H9 (cell line): ENCODE data around the gene DBH. TPM values are rescaled to one million over a fixed set of nuclear protein-coding genes. Genes with fewer than 3 reads are reported as not detected.

Source experiments
- DNase-seq: peaks from one replicate; pipeline ENCODE4 v3.0.0-alpha.2; 2017
- H2AFZ ChIP-seq: one replicate; pipeline ENCODE4 v1.6.1; 2013; ENCODE audit warnings: mild to moderate bottlenecking, low read length, control low read depth, moderate library complexity
- H2AK5ac ChIP-seq: 2 replicates; pipeline ENCODE4 v1.6.1; 2013; ENCODE audit warnings: low read length, control low read depth, mixed read lengths; ENCODE audit not compliant: insufficient read length
- H2BK120ac ChIP-seq: one replicate; pipeline ENCODE4 v1.6.1; 2013; ENCODE audit warnings: low read depth, mild to moderate bottlenecking, low read length, control low read depth, inconsistent platforms; ENCODE audit not compliant: poor library complexity, severe bottlenecking
- H2BK12ac ChIP-seq: 2 replicates; pipeline ENCODE4 v1.6.1; 2013; ENCODE audit warnings: low read length, control low read depth, mixed read lengths, low read depth; ENCODE audit not compliant: insufficient read length
- H2BK15ac ChIP-seq: 2 replicates; pipeline ENCODE4 v1.6.1; 2013; ENCODE audit warnings: low read depth, low read length, control low read depth
- H2BK20ac ChIP-seq: one replicate; pipeline ENCODE4 v1.6.1; 2013; ENCODE audit warnings: low read depth, mild to moderate bottlenecking, low read length, control low read depth, inconsistent platforms; ENCODE audit not compliant: poor library complexity, severe bottlenecking
- H2BK5ac ChIP-seq: 2 replicates; pipeline ENCODE4 v1.6.1; 2013; ENCODE audit warnings: low read length, control low read depth, mixed read lengths; ENCODE audit not compliant: insufficient read length
- H3K14ac ChIP-seq: 2 replicates; pipeline ENCODE4 v1.6.1; 2013; ENCODE audit warnings: low read length, control low read depth; ENCODE audit not compliant: insufficient read depth
- H3K18ac ChIP-seq: 2 replicates; pipeline ENCODE4 v1.6.1; 2013; ENCODE audit warnings: low read depth, mild to moderate bottlenecking, mixed read lengths, low read length, control low read depth; ENCODE audit not compliant: insufficient read length
- H3K23ac ChIP-seq: 2 replicates; pipeline ENCODE4 v1.6.1; 2013; ENCODE audit warnings: low read length, control low read depth, mixed read lengths, low read depth; ENCODE audit not compliant: insufficient read length
- H3K23me2 ChIP-seq: 2 replicates; pipeline ENCODE4 v1.6.1; 2013; ENCODE audit warnings: low read depth, mild to moderate bottlenecking, mixed read lengths, low read length, control low read depth; ENCODE audit not compliant: insufficient read length, poor library complexity, severe bottlenecking
- H3K27ac ChIP-seq: 2 replicates; pipeline ENCODE4 v1.5.1; 2013; ENCODE audit warnings: low read length, control low read depth, mixed read lengths, low read depth; ENCODE audit not compliant: insufficient read length
- H3K27me3 ChIP-seq: 2 replicates; pipeline ENCODE4 v1.6.1; 2013; ENCODE audit warnings: low read length, control low read depth, inconsistent platforms; ENCODE audit not compliant: insufficient read depth
- H3K4ac ChIP-seq: 2 replicates; pipeline ENCODE4 v1.6.1; 2013; ENCODE audit warnings: low read depth, mild to moderate bottlenecking, control low read depth, inconsistent platforms, low read length, moderate library complexity
- H3K4me1 ChIP-seq: 2 replicates; pipeline ENCODE4 v1.6.1; 2013; ENCODE audit warnings: low read length, control low read depth, inconsistent platforms; ENCODE audit not compliant: insufficient read depth
- H3K4me2 ChIP-seq: 2 replicates; pipeline ENCODE4 v1.6.1; 2013; ENCODE audit warnings: low read length, control low read depth, mixed read lengths; ENCODE audit not compliant: insufficient read length, insufficient read depth
- H3K56ac ChIP-seq: 2 replicates; pipeline ENCODE4 v1.6.1; 2013; ENCODE audit warnings: low read depth, mild to moderate bottlenecking, mixed read lengths, low read length, control low read depth; ENCODE audit not compliant: insufficient read length
- H3K79me1 ChIP-seq: 2 replicates; pipeline ENCODE4 v1.6.1; 2013; ENCODE audit warnings: low read depth, mild to moderate bottlenecking, moderate library complexity, low read length, control low read depth, inconsistent platforms; ENCODE audit not compliant: insufficient read depth, poor library complexity, severe bottlenecking
- H3K79me2 ChIP-seq: 2 replicates; pipeline ENCODE4 v1.6.1; 2013; ENCODE audit warnings: low read length, control low read depth, inconsistent platforms; ENCODE audit not compliant: insufficient read depth
- H3K9ac ChIP-seq: 2 replicates; pipeline ENCODE4 v1.6.1; 2013; ENCODE audit warnings: low read length, control low read depth, mixed read lengths; ENCODE audit not compliant: insufficient read length; ENCODE audit errors: extremely low read depth
- H3K9me3 ChIP-seq: one replicate; pipeline ENCODE4 v1.6.1; 2013; ENCODE audit warnings: low read depth, low read length, inconsistent platforms; ENCODE audit not compliant: control insufficient read depth
- H3T11ph ChIP-seq: one replicate; pipeline ENCODE4 v1.6.1; 2013; ENCODE audit warnings: mild to moderate bottlenecking, low read length, control low read depth, inconsistent platforms
- H4K20me1 ChIP-seq: one replicate; pipeline ENCODE4 v1.6.1; 2013; ENCODE audit not compliant: control insufficient read depth, insufficient read length, insufficient read depth
- H4K5ac ChIP-seq: 2 replicates; pipeline ENCODE4 v1.6.1; 2013; ENCODE audit warnings: low read depth, mild to moderate bottlenecking, mixed read lengths, low read length, control low read depth; ENCODE audit not compliant: insufficient read length
- H4K8ac ChIP-seq: replicated peaks from 2 replicates; pipeline ENCODE4 v1.6.1; 2013; ENCODE audit warnings: low read length, control low read depth, mixed read lengths, low read depth; ENCODE audit not compliant: insufficient read length
- H4K91ac ChIP-seq: 2 replicates; pipeline ENCODE4 v1.6.1; 2013; ENCODE audit warnings: low read depth, mild to moderate bottlenecking, moderate library complexity, mixed read lengths, low read length, control low read depth; ENCODE audit not compliant: insufficient read length
- H3K27ac Mint-ChIP-seq, 3 experiments: 2 replicates in 2 of 3; 3 replicates in 1 of 3; pipeline ENCODE4 v1.8.0; 2020 to 2021; ENCODE audit warnings: mixed read lengths in 3 of 3, mild to moderate bottlenecking in 1 of 3, moderate library complexity in 1 of 3
- H3K27me3 Mint-ChIP-seq: 2 replicates; pipeline ENCODE4 v1.8.0; 2021; ENCODE audit warnings: low read depth, mild to moderate bottlenecking, moderate library complexity, mixed read lengths
- H3K36me3 Mint-ChIP-seq, 3 experiments: 2 replicates in 2 of 3; 3 replicates in 1 of 3; pipeline ENCODE4 v1.8.0; 2020 to 2021; ENCODE audit warnings: low read depth in 3 of 3, mixed read lengths in 3 of 3; ENCODE audit not compliant: insufficient read depth in 1 of 3
- H3K4me1 Mint-ChIP-seq, 2 experiments: 2 replicates each; pipeline ENCODE4 v1.8.0; 2020; ENCODE audit warnings: mixed read lengths in 2 of 2
- H3K4me3 Mint-ChIP-seq, 2 experiments: 2 replicates in 1 of 2; 3 replicates in 1 of 2; pipeline ENCODE4 v1.8.0; 2020 to 2021; ENCODE audit warnings: mild to moderate bottlenecking in 2 of 2, mixed read lengths in 2 of 2, moderate library complexity in 1 of 2
- H3K9me3 Mint-ChIP-seq, 2 experiments: 2 replicates in 1 of 2; 3 replicates in 1 of 2; pipeline ENCODE4 v1.8.0; 2020; ENCODE audit warnings: mild to moderate bottlenecking in 2 of 2, mixed read lengths in 2 of 2, moderate library complexity in 1 of 2
- WGBS: extraction: QIAGEN DNeasy Blood & Tissue Kit; methylation state at CpG from one replicate; pipeline ENCODE4 v1.1.7; 2013; ENCODE audit warnings: missing lambda C conversion rate, low lambda C conversion rate, mixed read lengths; ENCODE audit not compliant: insufficient read length; ENCODE audit errors: extremely low coverage; 5-methylcytosine and 5-hydroxymethylcytosine counted together
- total RNA-seq: library from RNA; stranded (reverse); gene quantifications from 2 replicates; pipeline ENCODE4 v1.2.1, GENCODE V29; 2021
- TF ChIP-seq, protein P1 (sequence below): fragments of 200-600 bp; sonication (generic); conservative IDR thresholded peaks from 3 replicates; pipeline ENCODE4 v1.8.0; 2021; ENCODE audit warnings: antibody characterized with exemption, mild to moderate bottlenecking

DBH gene
- total RNA-seq, 1 experiment from 2014 or later: not detected

DNA sequence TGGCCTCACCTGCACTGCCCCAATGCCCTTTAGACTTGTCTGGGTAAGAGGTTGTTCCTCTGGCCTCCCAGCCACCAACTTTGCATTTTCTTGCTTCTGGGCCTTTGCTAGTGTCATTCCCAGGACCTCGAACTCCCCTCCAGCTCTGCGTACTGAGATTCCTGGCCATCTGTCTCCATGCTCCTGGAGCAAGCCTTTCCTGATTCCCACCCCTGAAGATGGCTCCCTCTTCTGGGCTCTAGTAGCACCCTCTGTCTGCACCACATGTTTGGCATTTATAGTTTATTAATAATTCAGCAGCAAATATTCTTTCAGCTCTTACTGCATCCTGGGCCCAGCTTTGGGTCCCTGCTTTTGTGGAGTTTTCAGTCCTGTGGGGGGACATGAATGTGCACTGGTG lies 41.9 kb upstream of the DBH start:
- Histone ChIP-seq H2BK120ac (no peak overlapping the region), H3K27me3 (no peaks in the 10 kb centered on the region), H4K5ac (no peak overlapping the region), H3K23ac (no peak overlapping the region), H2BK20ac (no peak overlapping the region), H3K56ac (no peak overlapping the region), H2AFZ (no peak overlapping the region), H3K4me2 (no peak overlapping the region), H4K8ac (no peak overlapping the region), H2BK15ac (no peak overlapping the region), H3K9ac (no peak overlapping the region), H2BK5ac (no peak overlapping the region), H4K91ac (no peak overlapping the region), H3K4ac (no peak overlapping the region), H3K79me2 (no peaks in the 10 kb centered on the region), H3K27ac (no peak overlapping the region), H3K14ac (no peak overlapping the region), H3K23me2 (no peaks in the 10 kb centered on the region), H2BK12ac (no peak overlapping the region), H3K79me1 (no peaks in the 10 kb centered on the region), H3K4me1 (no peaks in the 10 kb centered on the region), H3T11ph (no peak overlapping the region), H4K20me1 (no peaks in the 10 kb centered on the region), H3K9me3 (peaks cover 4% of the 10 kb centered on the region), H3K18ac (no peak overlapping the region), H2AK5ac (no peak overlapping the region)
- peaks cover 22% of the 10 kb centered on the region in 2 experiments for H3K9me3 Mint-ChIP-seq
- H3K27me3 Mint-ChIP-seq: peaks cover 18% of the 10 kb centered on the region
- TF ChIP-seq, protein P1, sequence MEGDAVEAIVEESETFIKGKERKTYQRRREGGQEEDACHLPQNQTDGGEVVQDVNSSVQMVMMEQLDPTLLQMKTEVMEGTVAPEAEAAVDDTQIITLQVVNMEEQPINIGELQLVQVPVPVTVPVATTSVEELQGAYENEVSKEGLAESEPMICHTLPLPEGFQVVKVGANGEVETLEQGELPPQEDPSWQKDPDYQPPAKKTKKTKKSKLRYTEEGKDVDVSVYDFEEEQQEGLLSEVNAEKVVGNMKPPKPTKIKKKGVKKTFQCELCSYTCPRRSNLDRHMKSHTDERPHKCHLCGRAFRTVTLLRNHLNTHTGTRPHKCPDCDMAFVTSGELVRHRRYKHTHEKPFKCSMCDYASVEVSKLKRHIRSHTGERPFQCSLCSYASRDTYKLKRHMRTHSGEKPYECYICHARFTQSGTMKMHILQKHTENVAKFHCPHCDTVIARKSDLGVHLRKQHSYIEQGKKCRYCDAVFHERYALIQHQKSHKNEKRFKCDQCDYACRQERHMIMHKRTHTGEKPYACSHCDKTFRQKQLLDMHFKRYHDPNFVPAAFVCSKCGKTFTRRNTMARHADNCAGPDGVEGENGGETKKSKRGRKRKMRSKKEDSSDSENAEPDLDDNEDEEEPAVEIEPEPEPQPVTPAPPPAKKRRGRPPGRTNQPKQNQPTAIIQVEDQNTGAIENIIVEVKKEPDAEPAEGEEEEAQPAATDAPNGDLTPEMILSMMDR: no peak
- peaks cover 0 to 2% of the 10 kb centered on the region in 2 experiments; a peak in 1 of 4 replicates for H3K4me1 Mint-ChIP-seq
- H3K4me3 Mint-ChIP-seq: no peak overlapping the region
- peaks cover 3 to 10% (median 10%) of the 10 kb centered on the region in 3 experiments; a peak in 6 of 7 replicates for H3K36me3 Mint-ChIP-seq
- peak overlapping the region in 1 of 3 experiments; percentile 50; a peak in 1 of 7 replicates for H3K27ac Mint-ChIP-seq
- no peak for DNase-seq
- WGBS: no CpG with 5 or more reads among the region's 2 CpGs
